OCI-LY3 (cell line): ENCODE measurements around the gene TCEAL4.

Experiments used
- EZH2phosphoT487 ChIP-seq: fragments of 200-600 bp; shearing (Covaris generic); IDR thresholded peaks from 2 replicates; pipeline ENCODE4 v1.6.1; 2018; ENCODE audit warnings: antibody characterized with exemption, mixed run types, low read depth
- TF ChIP-seq, protein P1 (sequence below): fragments of 200-600, 300-600 bp; sonication (generic); IDR thresholded peaks from 2 replicates; pipeline ENCODE4 v1.5.1; 2014; ENCODE audit warnings: antibody characterized with exemption, low read length, low read depth

GRCh38 chrX:103626855-103627254 is 41.5 kb downstream of the TCEAL4 start:
- TF ChIP-seq, protein P1, sequence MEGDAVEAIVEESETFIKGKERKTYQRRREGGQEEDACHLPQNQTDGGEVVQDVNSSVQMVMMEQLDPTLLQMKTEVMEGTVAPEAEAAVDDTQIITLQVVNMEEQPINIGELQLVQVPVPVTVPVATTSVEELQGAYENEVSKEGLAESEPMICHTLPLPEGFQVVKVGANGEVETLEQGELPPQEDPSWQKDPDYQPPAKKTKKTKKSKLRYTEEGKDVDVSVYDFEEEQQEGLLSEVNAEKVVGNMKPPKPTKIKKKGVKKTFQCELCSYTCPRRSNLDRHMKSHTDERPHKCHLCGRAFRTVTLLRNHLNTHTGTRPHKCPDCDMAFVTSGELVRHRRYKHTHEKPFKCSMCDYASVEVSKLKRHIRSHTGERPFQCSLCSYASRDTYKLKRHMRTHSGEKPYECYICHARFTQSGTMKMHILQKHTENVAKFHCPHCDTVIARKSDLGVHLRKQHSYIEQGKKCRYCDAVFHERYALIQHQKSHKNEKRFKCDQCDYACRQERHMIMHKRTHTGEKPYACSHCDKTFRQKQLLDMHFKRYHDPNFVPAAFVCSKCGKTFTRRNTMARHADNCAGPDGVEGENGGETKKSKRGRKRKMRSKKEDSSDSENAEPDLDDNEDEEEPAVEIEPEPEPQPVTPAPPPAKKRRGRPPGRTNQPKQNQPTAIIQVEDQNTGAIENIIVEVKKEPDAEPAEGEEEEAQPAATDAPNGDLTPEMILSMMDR = no peak
- no peak for TF ChIP-seq EZH2phosphoT487
